ENCODE data around the gene NYAP2. TPM values are rescaled to one million over a fixed set of nuclear protein-coding genes. Genes with fewer than 3 reads are reported as not detected.

The NYAP2 gene
- total RNA-seq, 2 donors from 2014 or later = 0.05 to 0.12 TPM

DNA sequence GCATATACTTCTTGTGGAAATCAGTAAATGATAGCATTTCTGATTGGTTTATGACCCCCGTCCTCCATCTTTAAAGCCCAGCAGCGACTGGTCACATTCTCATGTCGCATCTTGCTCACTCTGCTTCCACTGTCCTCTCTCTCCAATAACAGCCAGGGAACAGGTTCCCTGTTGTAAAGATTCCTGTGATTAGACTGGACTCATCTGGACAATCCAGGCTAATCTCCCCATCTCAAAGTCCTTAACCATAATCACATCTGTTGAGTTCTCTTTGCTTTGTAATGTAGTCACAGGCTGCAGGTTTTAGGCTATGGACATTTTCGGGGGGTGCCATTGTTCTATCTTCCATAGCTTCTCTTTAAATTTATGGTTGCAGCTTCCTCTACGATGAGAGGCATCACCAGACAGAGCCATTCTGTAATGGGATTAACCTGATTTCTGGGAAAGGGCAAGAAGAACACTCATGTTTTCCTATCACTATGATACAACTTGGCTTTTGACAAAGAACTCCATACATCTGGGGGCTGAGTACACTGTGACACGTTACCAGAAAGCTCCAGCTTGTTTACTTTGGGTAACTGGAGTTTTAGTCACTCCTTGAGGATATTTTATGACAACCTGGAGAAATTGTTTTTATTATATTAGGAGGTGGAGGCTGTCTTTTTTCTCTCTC, 159.0 kb downstream of the NYAP2 start:
- H3K27me3 ChIP-seq = no peaks in the 10 kb centered on the region
- TF ChIP-seq, protein P1, sequence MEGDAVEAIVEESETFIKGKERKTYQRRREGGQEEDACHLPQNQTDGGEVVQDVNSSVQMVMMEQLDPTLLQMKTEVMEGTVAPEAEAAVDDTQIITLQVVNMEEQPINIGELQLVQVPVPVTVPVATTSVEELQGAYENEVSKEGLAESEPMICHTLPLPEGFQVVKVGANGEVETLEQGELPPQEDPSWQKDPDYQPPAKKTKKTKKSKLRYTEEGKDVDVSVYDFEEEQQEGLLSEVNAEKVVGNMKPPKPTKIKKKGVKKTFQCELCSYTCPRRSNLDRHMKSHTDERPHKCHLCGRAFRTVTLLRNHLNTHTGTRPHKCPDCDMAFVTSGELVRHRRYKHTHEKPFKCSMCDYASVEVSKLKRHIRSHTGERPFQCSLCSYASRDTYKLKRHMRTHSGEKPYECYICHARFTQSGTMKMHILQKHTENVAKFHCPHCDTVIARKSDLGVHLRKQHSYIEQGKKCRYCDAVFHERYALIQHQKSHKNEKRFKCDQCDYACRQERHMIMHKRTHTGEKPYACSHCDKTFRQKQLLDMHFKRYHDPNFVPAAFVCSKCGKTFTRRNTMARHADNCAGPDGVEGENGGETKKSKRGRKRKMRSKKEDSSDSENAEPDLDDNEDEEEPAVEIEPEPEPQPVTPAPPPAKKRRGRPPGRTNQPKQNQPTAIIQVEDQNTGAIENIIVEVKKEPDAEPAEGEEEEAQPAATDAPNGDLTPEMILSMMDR (IDR thresholded peaks at IDR 0.05) = no peak
- H3K4me3 ChIP-seq = no peak overlapping the region
- H3K9ac ChIP-seq (ENCODE audit: low read depth in 2 of 2, low read length in 2 of 2) = no peak overlapping the region
- H3K4me1 ChIP-seq = no peaks in the 10 kb centered on the region
- H3K9me3 ChIP-seq = no peaks in the 10 kb centered on the region
- no peak for DNase-seq
- H3K27ac ChIP-seq = no peak overlapping the region
- no peaks in the 10 kb centered on the region for H3K36me3 ChIP-seq
- intact Hi-C loops (cut with DNase I) = no loop called here

DNA sequence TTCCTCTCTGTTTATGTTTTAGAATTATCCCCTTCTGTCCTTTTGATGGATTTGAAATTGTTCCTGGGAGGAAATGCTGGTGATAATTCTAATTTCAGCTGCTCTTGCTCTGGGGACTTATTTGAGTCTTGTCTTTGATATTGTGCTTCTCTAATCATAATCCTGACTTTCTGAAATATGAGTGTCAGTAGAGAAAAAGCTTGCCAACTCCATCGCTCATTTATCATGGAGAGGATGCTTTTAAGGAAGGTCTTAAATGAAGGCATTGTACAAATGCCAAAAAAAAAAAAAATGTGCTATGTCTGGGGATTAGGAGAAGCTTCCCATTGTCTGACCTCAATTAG, 159.5 kb downstream of the NYAP2 start:
- intact Hi-C loops (cut with DNase I) = no loop called here
- Histone ChIP-seq H3K27ac (no peak overlapping the region), H3K9ac (ENCODE audit: low read depth in 2 of 2, low read length in 2 of 2) (no peak overlapping the region), H3K27me3 (no peaks in the 10 kb centered on the region), H3K36me3 (no peaks in the 10 kb centered on the region), H3K4me1 (no peaks in the 10 kb centered on the region), H3K4me3 (no peak overlapping the region), H3K9me3 (no peaks in the 10 kb centered on the region)
- no peak for DNase-seq
- TF ChIP-seq, protein P1 (IDR thresholded peaks at IDR 0.05) = no peak

DNA sequence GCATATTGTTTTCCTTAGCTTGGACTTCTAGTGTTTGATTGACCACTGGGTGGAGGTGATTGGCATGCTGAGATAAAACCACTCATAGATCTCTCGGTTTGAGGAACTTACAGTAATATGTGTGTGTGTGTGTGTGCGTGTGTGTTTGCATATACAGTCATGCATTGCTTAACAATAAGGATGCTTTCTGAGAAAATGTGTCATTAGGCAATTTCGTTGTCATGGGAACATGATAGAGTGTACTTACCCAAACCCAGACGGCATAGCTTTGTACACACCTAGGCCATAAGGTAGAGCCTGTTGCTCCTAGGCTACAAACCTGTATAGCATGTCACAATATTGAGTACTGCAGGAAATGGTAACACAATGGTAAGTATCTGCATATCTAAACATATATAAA, 167.3 kb downstream of the NYAP2 start:
- TF ChIP-seq, protein P1 (IDR thresholded peaks at IDR 0.05) = no peak

DNA sequence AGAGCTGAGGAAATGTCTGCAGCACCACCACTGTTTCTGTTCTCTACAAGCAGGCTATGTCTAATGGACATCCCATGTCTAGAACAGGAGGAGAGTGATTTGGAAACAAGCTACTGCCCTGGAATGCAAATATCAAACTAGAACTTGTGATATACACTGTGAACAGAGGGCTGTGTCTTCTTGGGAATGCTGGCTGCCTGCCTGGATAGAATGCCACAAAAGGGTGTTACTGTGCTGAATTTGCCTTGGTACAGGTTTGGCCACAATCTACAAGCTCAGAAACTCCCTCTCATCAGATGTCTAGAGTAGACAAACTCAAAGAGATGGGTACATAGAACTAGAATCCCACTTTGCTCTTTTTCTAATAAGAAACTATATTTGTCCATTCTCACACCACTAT, 170.5 kb downstream of the NYAP2 start:
- no peak overlapping the region for H3K27ac ChIP-seq
- no peak overlapping the region for H3K4me3 ChIP-seq
- intact Hi-C loops (cut with DNase I) = loop anchor here (10.0 kb wide), 1 partner anchor 295 kb away; no protein-coding TSS in a partner anchor
- DNase-seq = no peak
- no peak overlapping the region for H3K9ac ChIP-seq (ENCODE audit: low read depth in 2 of 2, low read length in 2 of 2)
- H3K27me3 ChIP-seq = no peaks in the 10 kb centered on the region
- no peaks in the 10 kb centered on the region for H3K36me3 ChIP-seq
- no peaks in the 10 kb centered on the region for H3K9me3 ChIP-seq
- TF ChIP-seq, protein P1 (IDR thresholded peaks at IDR 0.05) = no peak
- H3K4me1 ChIP-seq = no peaks in the 10 kb centered on the region

More for the DNA sequence above, 167.3 kb downstream of the NYAP2 start:
- Histone ChIP-seq H3K9me3 (no peaks in the 10 kb centered on the region), H3K4me1 (no peaks in the 10 kb centered on the region), H3K36me3 (no peaks in the 10 kb centered on the region), H3K27ac (no peak overlapping the region), H3K4me3 (no peak overlapping the region), H3K9ac (ENCODE audit: low read depth in 2 of 2, low read length in 2 of 2) (no peak overlapping the region), H3K27me3 (no peaks in the 10 kb centered on the region)
- DNase-seq = no peak
- intact Hi-C loops (cut with DNase I) = loop anchor here (10.0 kb wide), 1 partner anchor 292 kb away; no protein-coding TSS in a partner anchor

DNA sequence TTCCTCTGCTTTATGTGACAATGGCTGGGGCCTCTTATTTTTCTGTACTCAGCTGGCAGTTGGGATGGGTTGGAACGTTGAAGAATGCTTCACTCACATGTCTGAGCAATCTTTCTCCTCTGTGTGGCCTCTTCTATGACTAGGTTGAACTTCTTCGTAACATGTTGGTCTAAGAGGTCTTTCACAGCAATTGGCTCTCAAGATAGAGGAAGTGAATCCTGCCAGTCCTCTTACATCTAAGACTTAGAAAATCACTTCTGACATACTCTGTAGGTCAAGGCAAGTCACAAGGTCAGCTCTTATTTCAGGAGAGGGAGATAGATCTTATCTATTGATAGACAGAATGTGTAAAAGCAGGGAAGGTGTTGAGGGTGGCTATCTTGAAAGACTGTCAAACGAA, 174.1 kb downstream of the NYAP2 start:
- Histone ChIP-seq H3K4me1 (no peaks in the 10 kb centered on the region), H3K9me3 (no peaks in the 10 kb centered on the region), H3K36me3 (no peaks in the 10 kb centered on the region), H3K27me3 (no peaks in the 10 kb centered on the region), H3K9ac (ENCODE audit: low read depth in 2 of 2, low read length in 2 of 2) (no peak overlapping the region), H3K27ac (no peak overlapping the region), H3K4me3 (no peak overlapping the region)
- no peak for DNase-seq
- intact Hi-C loops (cut with DNase I) = no loop called here
- TF ChIP-seq, protein P1 (IDR thresholded peaks at IDR 0.05) = no peak
